Upper lobe of right lung (tissue), 1 donor: Measurements from ENCODE around the gene TANC1. TPM values are rescaled to one million over a fixed set of nuclear protein-coding genes. Genes with fewer than 3 reads are reported as not detected.
A peak's percentile ranks its signal among the peaks of the same experiment; 100 is the strongest.

Experiments
- ATAC-seq: fragments of 200-7000 bp; cut with Tn5 transposase; one replicate; pipeline ENCODE4 v1.9.1; 2020; ENCODE audit warnings: mild to moderate bottlenecking, moderate library complexity
- DNase-seq: peaks from one replicate; pipeline ENCODE4 v3.0.0-alpha.2; 2020
- H3K27ac ChIP-seq: fragments of 200-600 bp; one replicate; pipeline ENCODE4 v1.8.0; 2022
- H3K27me3 ChIP-seq: fragments of 200-600 bp; one replicate; pipeline ENCODE4 v1.8.0; 2022; ENCODE audit warnings: mild to moderate bottlenecking
- H3K36me3 ChIP-seq: fragments of 200-600 bp; one replicate; pipeline ENCODE4 v1.8.0; 2022
- H3K4me1 ChIP-seq: fragments of 200-600 bp; one replicate; pipeline ENCODE4 v1.8.0; 2022
- H3K4me3 ChIP-seq: fragments of 200-600 bp; one replicate; pipeline ENCODE4 v1.8.0; 2022; ENCODE audit warnings: mild to moderate bottlenecking
- H3K9me3 ChIP-seq: fragments of 200-600 bp; one replicate; pipeline ENCODE4 v1.8.0; 2022
- CTCF ChIP-seq: fragments of 200-600 bp; IDR thresholded peaks from one replicate; pipeline ENCODE4 v1.8.0; 2022; ENCODE audit warnings: antibody characterized with exemption
- intact Hi-C: fragments of 100-400 bp; cut with DNase I; formaldehyde crosslinking; loops from one replicate; pipeline ENCODE4 v1.11.0; 2022
- total RNA-seq: library from RNA; stranded (reverse); fragmentation: NEBNext Ultra II Directional; extraction: Animal tissue kit (Norgen Biotek cat#: 25700); gene quantifications from one replicate; pipeline ENCODE4 v1.2.1, GENCODE V29; 2021
- donor health status: DM: no; HTN: yes; CAD: no; lungs with severe emphysema.

TANC1 gene
- total RNA-seq, 1 donor from 2014 or later = 60.4 TPM

- no peak for TF ChIP-seq CTCF
- H3K27ac ChIP-seq = no peak overlapping the region
- H3K36me3 ChIP-seq = no peaks in the 10 kb centered on the region
- ATAC-seq = no peak
- intact Hi-C loops = no loop called here
- H3K27me3 ChIP-seq = no peaks in the 10 kb centered on the region
- no peaks in the 10 kb centered on the region for H3K4me1 ChIP-seq
- no peak for DNase-seq
- no peak overlapping the region for H3K4me3 ChIP-seq
- H3K9me3 ChIP-seq = no peaks in the 10 kb centered on the region
These were observed 287.7 kb downstream of the TANC1 start for GRCh38 chr2:159256159-159256558.

- ATAC-seq (no peak), DNase-seq (no peak)
- Histone ChIP-seq H3K27ac (no peak overlapping the region), H3K27me3 (no peaks in the 10 kb centered on the region), H3K4me3 (no peak overlapping the region), H3K4me1 (no peaks in the 10 kb centered on the region), H3K9me3 (no peaks in the 10 kb centered on the region), H3K36me3 (no peaks in the 10 kb centered on the region)
- no peak for TF ChIP-seq CTCF
- intact Hi-C loops = no loop called here
These were observed 293.8 kb downstream of the TANC1 start for GRCh38 chr2:159262226-159262625.

- no peak overlapping the region for H3K27ac ChIP-seq
- intact Hi-C loops = no loop called here
- no peaks in the 10 kb centered on the region for H3K9me3 ChIP-seq
- TF ChIP-seq CTCF = no peak
- ATAC-seq (no peak), DNase-seq (no peak)
- no peaks in the 10 kb centered on the region for H3K27me3 ChIP-seq
- H3K4me1 ChIP-seq = no peaks in the 10 kb centered on the region
- no peaks in the 10 kb centered on the region for H3K36me3 ChIP-seq
- no peak overlapping the region for H3K4me3 ChIP-seq
These were observed 294.5 kb downstream of the TANC1 start for GRCh38 chr2:159262904-159263303.

GRCh38 chr2:159265171-159265576 is 296.7 kb downstream of the TANC1 start:
- DNase-seq (no peak), ATAC-seq (peak; percentile 85)

GRCh38 chr2:159266554-159266953 is 298.1 kb downstream of the TANC1 start:
- Histone ChIP-seq H3K36me3 (peaks cover 7% of the 10 kb centered on the region), H3K4me3 (no peak overlapping the region), H3K27me3 (no peaks in the 10 kb centered on the region), H3K9me3 (no peaks in the 10 kb centered on the region), H3K4me1 (no peaks in the 10 kb centered on the region), H3K27ac (no peak overlapping the region)
- no peak for ATAC-seq
- TF ChIP-seq CTCF = no peak
- intact Hi-C loops = no loop called here
- DNase-seq = no peak

More at GRCh38 chr2:159265171-159265576, 296.7 kb downstream of the TANC1 start:
- Histone ChIP-seq H3K4me3 (no peak overlapping the region), H3K9me3 (no peaks in the 10 kb centered on the region), H3K27ac (no peak overlapping the region), H3K36me3 (no peaks in the 10 kb centered on the region), H3K27me3 (no peaks in the 10 kb centered on the region), H3K4me1 (no peaks in the 10 kb centered on the region)
- no peak for TF ChIP-seq CTCF
- intact Hi-C loops = no loop called here

GRCh38 chr2:159267921-159268320 is 299.5 kb downstream of the TANC1 start:
- Histone ChIP-seq H3K4me3 (no peak overlapping the region), H3K27ac (no peak overlapping the region), H3K9me3 (no peaks in the 10 kb centered on the region), H3K4me1 (no peaks in the 10 kb centered on the region), H3K36me3 (peaks cover 13% of the 10 kb centered on the region), H3K27me3 (no peaks in the 10 kb centered on the region)
- no peak for TF ChIP-seq CTCF
- intact Hi-C loops = no loop called here
- ATAC-seq (no peak), DNase-seq (no peak)
